ENCODE data around the gene CACNG3.
"Not testable (repeated sequence)": the region's sequence is repeated elsewhere in the genome, so short reads cannot be mapped to it uniquely, and the experiment has no call there.

The CACNG3 gene

GRCh38 chr16:24255456-24256371 lies at the start of gene CACNG3:
CACNG3 (plus strand) TSS chr16:24256335; CDS start chr16:24256755, 420 bp downstream.
- DNase-seq (ENCODE audit: low read depth), result peak; percentile 7

GRCh38 chr16:24206926-24207325 lies 49.2 kb upstream of the CACNG3 start:
- no peak for DNase-seq (ENCODE audit: low read depth)

- DNase-seq (ENCODE audit: low read depth), result no peak
Observed at GRCh38 chr16:24208710-24209109, 47.4 kb upstream of the CACNG3 start.

- no peak for DNase-seq (ENCODE audit: low read depth)
Observed at GRCh38 chr16:24214992-24215391, 41.1 kb upstream of the CACNG3 start.

GRCh38 chr16:24216961-24217360 lies 39.2 kb upstream of the CACNG3 start:
- no peak for DNase-seq (ENCODE audit: low read depth)

- no peak for DNase-seq (ENCODE audit: low read depth)
Observed at GRCh38 chr16:24217461-24217860, 38.7 kb upstream of the CACNG3 start.

- no peak for DNase-seq (ENCODE audit: low read depth)
Observed at GRCh38 chr16:24218299-24218698, 37.8 kb upstream of the CACNG3 start.

GRCh38 chr16:24221219-24221618 lies 34.9 kb upstream of the CACNG3 start:
- DNase-seq (ENCODE audit: low read depth), result no peak

GRCh38 chr16:24228514-24228913 lies 27.6 kb upstream of the CACNG3 start:
- no peak for DNase-seq (ENCODE audit: low read depth)

- no peak for DNase-seq (ENCODE audit: low read depth)
Observed at GRCh38 chr16:24232936-24233335, 23.2 kb upstream of the CACNG3 start.

GRCh38 chr16:24234737-24235136 lies 21.4 kb upstream of the CACNG3 start:
- no peak for DNase-seq (ENCODE audit: low read depth)

GRCh38 chr16:24235806-24236205 lies 20.3 kb upstream of the CACNG3 start:
- no peak for DNase-seq (ENCODE audit: low read depth)

- DNase-seq (ENCODE audit: low read depth), result not testable (repeated sequence)
Observed at GRCh38 chr16:24238846-24239245, 17.3 kb upstream of the CACNG3 start.

- no peak for DNase-seq (ENCODE audit: low read depth)
Observed at GRCh38 chr16:24246911-24247607, 9.1 kb upstream of the CACNG3 start.

- no peak for DNase-seq (ENCODE audit: low read depth)
Observed at GRCh38 chr16:24253192-24253591, 2.9 kb upstream of the CACNG3 start.

GRCh38 chr16:24257958-24258357 lies 1.8 kb downstream of the CACNG3 start:
- no peak for DNase-seq (ENCODE audit: low read depth)

- DNase-seq (ENCODE audit: low read depth), result no peak
Observed at GRCh38 chr16:24258791-24259190, 2.7 kb downstream of the CACNG3 start.

- DNase-seq (ENCODE audit: low read depth), result no peak
Observed at GRCh38 chr16:24262816-24263215, 6.7 kb downstream of the CACNG3 start.

- no peak for DNase-seq (ENCODE audit: low read depth)
Observed at GRCh38 chr16:24270721-24271442, 14.7 kb downstream of the CACNG3 start.

- DNase-seq (ENCODE audit: low read depth), result no peak
Observed at GRCh38 chr16:24272379-24272778, 16.2 kb downstream of the CACNG3 start.

GRCh38 chr16:24273508-24274182 lies 17.5 kb downstream of the CACNG3 start:
- DNase-seq (ENCODE audit: low read depth), result no peak

GRCh38 chr16:24275413-24275812 lies 19.3 kb downstream of the CACNG3 start:
- no peak for DNase-seq (ENCODE audit: low read depth)
